Ovary (tissue), 3 donors: Measurements from ENCODE around the gene POGZ.

Experiments
- EP300 ChIP-seq: sonication (generic); formaldehyde crosslinking; IDR thresholded peaks from one replicate; pipeline ENCODE4 v1.6.1; 2017; ENCODE audit warnings: antibody characterized with exemption
- POLR2A ChIP-seq: fragments of 450-650 bp; IDR thresholded peaks from one replicate; pipeline ENCODE4 v1.6.1; 2017; ENCODE audit warnings: antibody characterized with exemption, mild to moderate bottlenecking, moderate library complexity
- TF ChIP-seq, protein P1 (sequence below), 3 donors: fragments of 450-650 bp in 2 of 3; fragments of 200-600 bp in 1 of 3; IDR thresholded peaks; one replicate each; pipeline versions ENCODE4 v1.5.1 to v1.8.0; 2016 to 2022; ENCODE audit warnings: antibody characterized with exemption in 3 of 3, mild to moderate bottlenecking in 1 of 3
- donor health status: DM: no; HTN: no; CAD: no.

DNA sequence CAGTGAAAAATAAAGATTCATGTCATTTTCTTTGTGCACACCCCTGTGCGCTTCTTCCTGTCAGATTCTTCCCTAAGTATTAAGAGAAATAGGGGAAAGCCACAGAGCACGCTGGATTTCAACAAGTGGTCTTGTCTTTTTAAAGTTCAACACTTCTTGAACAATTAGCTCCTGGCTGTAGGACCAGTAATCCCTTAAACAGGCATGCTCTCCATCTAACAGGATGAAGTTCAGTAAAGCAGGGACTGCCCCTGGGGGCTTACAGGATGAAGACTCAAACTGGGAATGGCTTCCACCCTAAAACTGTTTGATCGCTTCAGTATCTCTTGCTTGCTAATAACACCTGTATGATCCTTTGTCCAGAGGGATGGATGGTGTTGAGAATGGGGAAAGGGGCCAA, 55.7 kb downstream of the POGZ start:
- TF ChIP-seq, protein P1, sequence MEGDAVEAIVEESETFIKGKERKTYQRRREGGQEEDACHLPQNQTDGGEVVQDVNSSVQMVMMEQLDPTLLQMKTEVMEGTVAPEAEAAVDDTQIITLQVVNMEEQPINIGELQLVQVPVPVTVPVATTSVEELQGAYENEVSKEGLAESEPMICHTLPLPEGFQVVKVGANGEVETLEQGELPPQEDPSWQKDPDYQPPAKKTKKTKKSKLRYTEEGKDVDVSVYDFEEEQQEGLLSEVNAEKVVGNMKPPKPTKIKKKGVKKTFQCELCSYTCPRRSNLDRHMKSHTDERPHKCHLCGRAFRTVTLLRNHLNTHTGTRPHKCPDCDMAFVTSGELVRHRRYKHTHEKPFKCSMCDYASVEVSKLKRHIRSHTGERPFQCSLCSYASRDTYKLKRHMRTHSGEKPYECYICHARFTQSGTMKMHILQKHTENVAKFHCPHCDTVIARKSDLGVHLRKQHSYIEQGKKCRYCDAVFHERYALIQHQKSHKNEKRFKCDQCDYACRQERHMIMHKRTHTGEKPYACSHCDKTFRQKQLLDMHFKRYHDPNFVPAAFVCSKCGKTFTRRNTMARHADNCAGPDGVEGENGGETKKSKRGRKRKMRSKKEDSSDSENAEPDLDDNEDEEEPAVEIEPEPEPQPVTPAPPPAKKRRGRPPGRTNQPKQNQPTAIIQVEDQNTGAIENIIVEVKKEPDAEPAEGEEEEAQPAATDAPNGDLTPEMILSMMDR (IDR thresholded peaks at IDR 0.05) = no peak
- TF ChIP-seq POLR2A (no peak), EP300 (no peak)
